NT2/D1 (cell line): ENCODE results near the gene SETX.
A peak's percentile ranks its signal among the peaks of the same experiment; 100 is the strongest.

Source experiments
- DNase-seq: peaks from one replicate; pipeline ENCODE4 v3.0.0-alpha.2; 2011; ENCODE audit warnings: low read depth, low spot score
- H3K27me3 ChIP-seq: 2 replicates; pipeline ENCODE4 v1.6.0; 2011; ENCODE audit warnings: mild to moderate bottlenecking; ENCODE audit not compliant: insufficient read length, insufficient read depth
- H3K36me3 ChIP-seq: 2 replicates; pipeline ENCODE4 v1.6.1; 2011; ENCODE audit warnings: mild to moderate bottlenecking, low read length, mixed read lengths; ENCODE audit not compliant: insufficient read depth, insufficient read length
- H3K4me1 ChIP-seq: 2 replicates; pipeline ENCODE4 v1.5.1; 2011; ENCODE audit not compliant: insufficient read depth, insufficient read length
- H3K4me3 ChIP-seq: 2 replicates; pipeline ENCODE4 v1.5.1; 2011; ENCODE audit warnings: low read depth; ENCODE audit not compliant: insufficient read length
- H3K9ac ChIP-seq: 2 replicates; pipeline ENCODE4 v1.6.0; 2011; ENCODE audit warnings: low read depth; ENCODE audit not compliant: insufficient read length
- H3K9me3 ChIP-seq: 2 replicates; pipeline ENCODE4 v1.5.1; 2011; ENCODE audit warnings: mild to moderate bottlenecking, low read length; ENCODE audit not compliant: insufficient read depth
- SUZ12 ChIP-seq: IDR thresholded peaks from 2 replicates; pipeline ENCODE4 v1.6.1; 2011; ENCODE audit not compliant: insufficient read length, insufficient read depth; ENCODE audit errors: extremely low read depth
- YY1 ChIP-seq: IDR thresholded peaks from 2 replicates; pipeline ENCODE4 v1.6.1; 2011; ENCODE audit not compliant: insufficient read length, insufficient read depth
- ZNF274 ChIP-seq: IDR thresholded peaks from 2 replicates; pipeline ENCODE4 v1.6.1; 2011; ENCODE audit warnings: mild to moderate bottlenecking, low read depth, low read length

SETX gene

DNA sequence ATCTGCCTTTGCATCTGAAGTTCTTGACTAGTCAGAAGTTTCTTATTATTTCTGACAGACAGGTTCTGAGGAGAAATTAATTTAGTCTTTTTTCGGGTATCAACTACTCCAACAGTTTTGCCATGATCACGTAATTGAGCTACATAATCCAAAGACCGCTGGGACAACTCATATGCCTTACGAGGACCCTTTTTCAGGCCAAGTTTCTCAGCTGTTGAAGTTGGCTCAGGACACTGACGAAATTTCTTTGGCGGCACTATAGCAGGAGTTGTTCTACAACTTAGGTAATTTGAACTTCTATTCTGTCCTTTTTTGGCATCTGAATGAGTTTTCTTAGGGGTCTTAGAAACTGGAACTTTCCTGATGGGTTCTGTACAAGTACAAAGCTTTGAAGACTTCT, 27.2 kb downstream of the SETX start:
- DNase-seq, result no peak
- H3K36me3 ChIP-seq, result peaks cover 100% of the 10 kb centered on the region
- H3K4me1 ChIP-seq, result no peaks in the 10 kb centered on the region
- no peak overlapping the region for H3K9ac ChIP-seq
- H3K27me3 ChIP-seq, result no peaks in the 10 kb centered on the region
- TF ChIP-seq SUZ12 (no peak), ZNF274 (no peak), YY1 (no peak)
- no peak overlapping the region for H3K4me3 ChIP-seq
- H3K9me3 ChIP-seq, result no peaks in the 10 kb centered on the region

DNA sequence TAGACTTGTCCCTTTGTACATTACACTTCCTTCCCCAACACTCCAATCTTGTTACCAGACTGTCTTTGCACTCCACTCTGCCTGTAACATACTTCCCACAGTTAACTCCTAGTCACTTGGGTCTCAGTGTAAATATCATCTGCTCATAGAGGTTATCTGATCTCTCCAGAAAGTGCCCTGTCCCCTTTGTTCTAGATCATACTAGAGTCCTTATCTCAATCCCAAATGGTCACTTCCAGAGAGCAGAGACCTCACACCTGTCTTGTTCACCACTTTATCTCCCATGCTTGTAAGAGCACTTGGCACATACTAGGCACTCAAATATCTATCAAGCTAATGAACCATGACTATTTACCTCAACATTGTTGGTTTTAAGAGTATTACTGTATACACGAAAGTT, 30.4 kb downstream of the SETX start:
- no peak overlapping the region for H3K4me3 ChIP-seq
- H3K9me3 ChIP-seq, result no peaks in the 10 kb centered on the region
- TF ChIP-seq YY1 (no peak), SUZ12 (no peak), ZNF274 (no peak)
- no peak overlapping the region for H3K9ac ChIP-seq
- peaks cover 85% of the 10 kb centered on the region for H3K36me3 ChIP-seq
- DNase-seq, result no peak
- H3K27me3 ChIP-seq, result no peaks in the 10 kb centered on the region
- no peaks in the 10 kb centered on the region for H3K4me1 ChIP-seq

DNA sequence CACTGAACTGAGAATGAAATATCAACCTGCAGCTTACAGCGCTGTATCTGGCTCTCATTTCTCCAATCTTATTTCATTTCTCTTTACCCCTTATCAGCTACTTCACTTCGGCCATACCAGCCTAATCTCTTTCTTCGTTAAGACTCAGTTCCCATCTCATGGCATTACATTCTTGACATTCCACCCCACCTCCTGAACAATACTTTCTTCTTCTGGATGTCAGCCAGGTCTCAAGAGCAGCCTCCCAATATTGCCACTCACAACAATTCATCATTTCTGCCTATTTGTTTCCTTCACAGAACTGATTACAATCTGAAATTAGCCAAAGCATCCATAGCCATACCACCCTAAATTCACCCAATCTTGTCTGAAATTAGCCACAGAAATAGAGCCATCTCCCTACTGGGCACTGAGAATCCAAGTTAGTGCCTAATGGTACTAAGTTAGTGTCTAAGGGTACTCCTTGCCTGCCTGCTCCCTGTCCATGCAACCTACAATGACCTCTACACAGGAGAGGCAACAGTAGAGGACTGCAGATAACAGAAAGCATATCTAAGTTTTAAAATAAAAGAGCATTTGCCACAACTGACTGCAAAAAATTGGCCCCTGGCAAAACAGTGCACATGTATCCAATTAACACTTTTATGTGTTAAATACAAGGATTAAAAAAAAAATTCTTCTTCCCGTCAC, 35.2 kb downstream of the SETX start:
- DNase-seq, result peak; percentile 20
- H3K27me3 ChIP-seq, result no peaks in the 10 kb centered on the region
- H3K4me3 ChIP-seq, result no peak overlapping the region
- H3K9me3 ChIP-seq, result no peaks in the 10 kb centered on the region
- no peak overlapping the region for H3K9ac ChIP-seq
- TF ChIP-seq ZNF274 (no peak), YY1 (no peak), SUZ12 (no peak)
- H3K4me1 ChIP-seq, result no peaks in the 10 kb centered on the region
- peaks cover 73% of the 10 kb centered on the region for H3K36me3 ChIP-seq

DNA sequence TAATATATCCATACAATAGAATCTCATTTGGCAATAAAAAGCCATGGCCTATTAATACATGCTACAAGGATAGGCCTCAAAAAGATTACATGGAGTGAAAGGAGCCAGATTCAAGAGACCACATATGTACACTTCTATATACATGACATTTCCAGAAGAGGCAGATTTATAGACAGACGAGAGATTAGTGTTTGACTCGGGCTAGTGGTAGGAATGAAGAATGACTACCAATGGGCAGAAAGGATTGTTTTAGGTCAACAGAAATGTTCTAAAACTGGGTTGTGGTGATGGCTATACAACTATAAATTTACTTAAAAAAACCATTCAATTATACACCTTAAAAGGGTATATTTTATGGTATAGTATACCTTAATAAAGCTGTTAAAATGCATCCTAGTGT, 41.9 kb downstream of the SETX start:
- DNase-seq, result no peak
- TF ChIP-seq ZNF274 (no peak), SUZ12 (no peak), YY1 (no peak)
- peaks cover 76% of the 10 kb centered on the region for H3K36me3 ChIP-seq

DNA sequence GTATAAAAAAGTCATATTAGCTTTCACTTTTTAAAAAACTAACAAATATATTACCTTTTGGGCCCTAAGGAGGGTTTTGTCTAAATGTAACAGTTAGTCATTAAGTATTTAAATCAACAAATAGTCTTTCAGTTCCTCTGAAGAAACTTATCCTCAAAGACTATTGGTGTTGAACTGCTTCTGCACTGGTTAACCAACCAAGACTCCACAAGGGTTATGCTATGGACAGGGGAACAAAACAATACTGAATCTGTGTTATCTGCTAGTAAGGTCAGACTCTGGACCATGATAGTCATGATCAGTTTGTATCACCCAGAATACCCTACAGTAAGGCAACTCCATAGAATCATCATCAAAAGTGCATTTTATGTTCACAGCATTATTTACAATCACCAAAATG, 42.4 kb downstream of the SETX start:
- no peak overlapping the region for H3K9ac ChIP-seq
- H3K4me3 ChIP-seq, result no peak overlapping the region
- TF ChIP-seq ZNF274 (no peak), YY1 (no peak), SUZ12 (no peak)
- no peaks in the 10 kb centered on the region for H3K4me1 ChIP-seq
- no peaks in the 10 kb centered on the region for H3K27me3 ChIP-seq
- DNase-seq, result no peak
- peaks cover 74% of the 10 kb centered on the region for H3K36me3 ChIP-seq
- H3K9me3 ChIP-seq, result no peaks in the 10 kb centered on the region

More for the DNA sequence above, 41.9 kb downstream of the SETX start:
- Histone ChIP-seq H3K9me3 (no peaks in the 10 kb centered on the region), H3K9ac (no peak overlapping the region), H3K4me3 (no peak overlapping the region), H3K4me1 (no peaks in the 10 kb centered on the region), H3K27me3 (no peaks in the 10 kb centered on the region)

DNA sequence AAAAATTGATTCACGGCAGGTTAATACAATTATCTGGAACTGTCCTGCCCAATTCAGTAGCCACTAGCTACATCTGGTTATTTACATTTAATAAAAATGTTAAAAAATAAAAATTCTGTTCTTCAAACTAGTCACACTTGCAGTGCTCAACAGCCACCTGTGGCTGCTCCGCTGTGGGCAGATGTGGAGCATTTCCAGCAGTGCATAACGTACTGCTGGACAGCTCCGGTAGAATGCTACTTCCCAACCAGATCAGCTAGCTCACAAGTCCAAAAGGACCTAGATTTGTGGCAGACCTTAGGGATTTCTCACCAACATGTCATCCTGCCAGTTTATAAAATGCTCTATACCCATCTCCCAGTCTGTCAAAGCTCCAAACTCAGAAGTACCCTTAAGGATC, 42.8 kb downstream of the SETX start:
- no peak overlapping the region for H3K4me3 ChIP-seq
- H3K27me3 ChIP-seq, result no peaks in the 10 kb centered on the region
- H3K36me3 ChIP-seq, result peaks cover 74% of the 10 kb centered on the region
- no peak for TF ChIP-seq ZNF274
- TF ChIP-seq YY1, result no peak
- TF ChIP-seq SUZ12, result no peak
- no peak overlapping the region for H3K9ac ChIP-seq
- no peaks in the 10 kb centered on the region for H3K9me3 ChIP-seq
- H3K4me1 ChIP-seq, result no peaks in the 10 kb centered on the region
- no peak for DNase-seq

DNA sequence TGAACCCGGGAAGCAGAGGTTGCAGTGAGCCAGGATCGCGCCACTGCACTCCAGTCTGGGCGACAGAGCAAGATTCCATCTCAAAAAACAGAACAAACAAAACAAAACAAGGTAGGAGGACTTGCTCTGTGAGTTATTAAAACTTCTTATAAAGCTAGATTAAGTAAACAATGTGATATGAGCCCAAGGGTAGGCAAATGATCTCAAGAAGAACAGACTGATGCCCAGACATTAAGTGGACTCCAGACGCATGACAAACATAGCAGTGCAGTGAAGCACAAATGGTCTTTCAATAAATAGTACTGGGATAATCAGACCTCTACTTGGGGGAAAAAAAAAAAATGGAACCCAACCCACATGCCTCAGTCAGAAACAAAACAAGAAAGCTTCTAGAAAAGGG, 45.7 kb downstream of the SETX start:
- H3K9me3 ChIP-seq, result no peaks in the 10 kb centered on the region
- H3K27me3 ChIP-seq, result no peaks in the 10 kb centered on the region
- no peaks in the 10 kb centered on the region for H3K4me1 ChIP-seq
- TF ChIP-seq ZNF274, result no peak
- TF ChIP-seq YY1, result no peak
- no peak for TF ChIP-seq SUZ12
- H3K4me3 ChIP-seq, result no peak overlapping the region
- no peak overlapping the region for H3K9ac ChIP-seq
- DNase-seq, result no peak
- peaks cover 83% of the 10 kb centered on the region for H3K36me3 ChIP-seq

DNA sequence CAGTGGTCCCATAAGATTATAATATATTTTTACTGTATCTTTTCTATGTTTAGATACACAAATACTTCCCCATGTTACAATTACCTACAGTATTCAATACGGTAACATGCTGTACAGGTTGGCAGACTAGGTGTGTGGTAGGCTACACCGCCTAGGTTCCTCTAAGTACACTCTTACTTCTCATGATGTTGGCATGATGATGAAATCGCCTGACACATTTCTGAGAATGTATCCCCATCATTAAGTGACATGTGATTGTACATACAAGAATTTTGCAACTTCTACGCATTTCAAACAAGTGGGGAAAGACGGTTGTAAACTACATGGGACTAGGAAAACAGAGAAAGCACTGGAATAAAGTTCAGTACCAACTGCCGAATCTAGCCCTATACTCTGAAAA, 53.3 kb downstream of the SETX start:
- Histone ChIP-seq H3K4me1 (no peaks in the 10 kb centered on the region), H3K27me3 (no peaks in the 10 kb centered on the region), H3K9ac (no peak overlapping the region), H3K9me3 (no peaks in the 10 kb centered on the region), H3K4me3 (no peak overlapping the region), H3K36me3 (peaks cover 82% of the 10 kb centered on the region)
- TF ChIP-seq YY1, result no peak
- no peak for TF ChIP-seq ZNF274
- TF ChIP-seq SUZ12, result no peak
- DNase-seq, result no peak
